ENCODE data around the gene ITIH4.
A peak's percentile ranks its signal among the peaks of the same experiment; 100 is the strongest.

ITIH4 gene

DNA sequence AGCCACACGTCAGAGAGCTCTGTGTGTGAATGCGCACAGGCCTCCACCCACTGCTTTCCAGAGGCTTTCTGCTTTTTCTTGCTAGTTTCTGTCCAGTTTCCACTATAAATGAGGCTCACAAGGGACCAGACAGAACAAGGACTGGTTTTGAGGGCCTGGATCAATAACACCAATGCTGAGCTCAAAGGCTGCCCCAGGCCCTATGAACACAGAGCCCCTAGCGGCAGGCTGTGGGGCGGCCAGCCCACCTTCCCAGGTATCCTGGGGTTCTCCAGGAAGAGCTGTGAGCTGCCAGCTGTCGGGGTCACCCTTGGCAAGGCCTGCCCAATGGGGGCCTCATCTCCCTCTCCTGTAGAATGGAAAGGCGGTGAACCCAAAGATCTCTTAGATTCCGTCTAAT, 38.1 kb downstream of the ITIH4 start:
- H3K4me3 ChIP-seq (ENCODE audit: low read depth, low read length) = no peak overlapping the region
- TF ChIP-seq, protein P1, sequence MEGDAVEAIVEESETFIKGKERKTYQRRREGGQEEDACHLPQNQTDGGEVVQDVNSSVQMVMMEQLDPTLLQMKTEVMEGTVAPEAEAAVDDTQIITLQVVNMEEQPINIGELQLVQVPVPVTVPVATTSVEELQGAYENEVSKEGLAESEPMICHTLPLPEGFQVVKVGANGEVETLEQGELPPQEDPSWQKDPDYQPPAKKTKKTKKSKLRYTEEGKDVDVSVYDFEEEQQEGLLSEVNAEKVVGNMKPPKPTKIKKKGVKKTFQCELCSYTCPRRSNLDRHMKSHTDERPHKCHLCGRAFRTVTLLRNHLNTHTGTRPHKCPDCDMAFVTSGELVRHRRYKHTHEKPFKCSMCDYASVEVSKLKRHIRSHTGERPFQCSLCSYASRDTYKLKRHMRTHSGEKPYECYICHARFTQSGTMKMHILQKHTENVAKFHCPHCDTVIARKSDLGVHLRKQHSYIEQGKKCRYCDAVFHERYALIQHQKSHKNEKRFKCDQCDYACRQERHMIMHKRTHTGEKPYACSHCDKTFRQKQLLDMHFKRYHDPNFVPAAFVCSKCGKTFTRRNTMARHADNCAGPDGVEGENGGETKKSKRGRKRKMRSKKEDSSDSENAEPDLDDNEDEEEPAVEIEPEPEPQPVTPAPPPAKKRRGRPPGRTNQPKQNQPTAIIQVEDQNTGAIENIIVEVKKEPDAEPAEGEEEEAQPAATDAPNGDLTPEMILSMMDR (IDR thresholded peaks at IDR 0.05; ENCODE audit: insufficient read depth, low read length, missing control alignments) = peak; percentile 8
- no peak for DNase-seq (ENCODE audit: low read depth, low spot score)
- CTCF ChIA-PET = no interaction called here
- POLR2A ChIA-PET = no interaction called here

DNA sequence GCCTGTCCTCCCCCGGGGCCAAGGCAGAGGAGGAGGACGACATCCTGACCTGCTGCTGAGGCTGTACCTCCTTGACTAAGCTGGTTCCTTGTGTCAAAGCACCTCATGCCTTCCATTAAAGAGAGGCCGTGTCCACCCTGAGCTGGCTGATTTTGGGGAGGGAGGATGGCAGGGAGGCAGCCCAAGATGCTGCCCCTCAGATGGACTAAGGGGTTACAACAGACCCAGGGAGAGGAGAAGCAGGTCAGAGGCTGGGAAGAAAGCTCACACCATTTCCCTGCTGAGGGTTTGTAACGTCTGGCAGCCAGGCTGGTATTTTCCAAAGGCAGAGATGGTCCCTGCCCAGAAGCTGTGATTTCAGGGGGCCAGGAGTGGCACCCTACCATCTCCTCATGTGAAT, 38.5 kb downstream of the ITIH4 start:
- no peak for DNase-seq (ENCODE audit: low read depth, low spot score)
- H3K4me3 ChIP-seq (ENCODE audit: low read depth, low read length) = no peak overlapping the region
- ChIA-PET CTCF (no interaction called here), POLR2A (no interaction called here)
- TF ChIP-seq, protein P1 (IDR thresholded peaks at IDR 0.05; ENCODE audit: insufficient read depth, low read length, missing control alignments) = no peak

DNA sequence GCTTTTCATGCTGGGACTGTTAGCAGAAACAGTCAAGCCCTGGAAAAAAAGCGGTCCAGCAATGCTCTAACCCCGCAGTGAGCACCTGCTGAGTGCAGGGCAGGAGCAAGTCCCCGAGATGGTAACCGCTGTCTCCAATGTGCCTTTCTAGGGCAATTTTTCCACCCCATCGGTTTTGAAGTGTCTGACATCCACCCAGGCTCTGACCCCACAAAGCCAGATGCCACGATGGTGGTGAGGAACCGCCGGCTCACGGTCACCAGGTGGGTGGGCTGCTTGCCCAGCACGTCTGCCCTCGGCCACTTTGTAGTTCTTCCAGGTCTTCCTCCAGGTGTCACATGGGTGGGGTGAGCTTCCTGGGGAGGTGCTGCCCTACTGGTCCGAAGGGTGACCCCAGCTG, 39.1 kb downstream of the ITIH4 start:
- POLR2A ChIA-PET = no interaction called here
- H3K4me3 ChIP-seq (ENCODE audit: low read depth, low read length) = no peak overlapping the region
- DNase-seq (ENCODE audit: low read depth, low spot score) = no peak
- CTCF ChIA-PET = no interaction called here
- TF ChIP-seq, protein P1 (IDR thresholded peaks at IDR 0.05; ENCODE audit: insufficient read depth, low read length, missing control alignments) = no peak

- no peak overlapping the region for H3K4me3 ChIP-seq (ENCODE audit: low read depth, low read length)
- DNase-seq (ENCODE audit: low read depth, low spot score) = no peak
- POLR2A ChIA-PET = no interaction called here
- CTCF ChIA-PET = no interaction called here
- TF ChIP-seq, protein P1 (IDR thresholded peaks at IDR 0.05; ENCODE audit: insufficient read depth, low read length, missing control alignments) = no peak
These were observed 39.7 kb downstream of the ITIH4 start for GRCh38 chr3:52790741-52791140.

GRCh38 chr3:52790337-52790736, 40.1 kb downstream of the ITIH4 start:
- H3K4me3 ChIP-seq (ENCODE audit: low read depth, low read length) = no peak overlapping the region
- ChIA-PET CTCF (interaction anchor here (1.5 kb wide), 1 partner anchor 11 kb away, joined by 4 read pairs; no protein-coding TSS in a partner anchor), POLR2A (no interaction called here)
- DNase-seq (ENCODE audit: low read depth, low spot score) = no peak
- TF ChIP-seq, protein P1 (IDR thresholded peaks at IDR 0.05; ENCODE audit: insufficient read depth, low read length, missing control alignments) = no peak

DNA sequence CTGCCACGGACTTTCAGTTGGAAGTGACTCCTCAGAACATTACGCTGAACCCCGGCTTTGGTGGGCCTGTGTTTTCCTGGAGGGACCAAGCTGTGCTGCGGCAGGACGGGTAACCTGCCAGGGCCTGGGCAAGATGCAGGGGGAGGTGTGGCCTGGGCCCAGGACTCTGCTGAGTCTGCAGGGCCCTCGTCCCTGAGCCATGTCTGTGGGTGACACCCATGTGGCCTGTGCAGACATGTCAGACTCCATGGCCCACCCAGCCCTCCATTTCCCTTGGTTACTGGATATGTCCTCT, 40.8 kb downstream of the ITIH4 start:
- CTCF ChIA-PET = interaction anchor here (1.1 to 1.5 kb wide), 2 partner anchors 9 to 10 kb away, joined by 3 to 4 read pairs; no protein-coding TSS in a partner anchor
- DNase-seq (ENCODE audit: low read depth, low spot score) = no peak
- POLR2A ChIA-PET = no interaction called here
- no peak overlapping the region for H3K4me3 ChIP-seq (ENCODE audit: low read depth, low read length)
- TF ChIP-seq, protein P1 (IDR thresholded peaks at IDR 0.05; ENCODE audit: insufficient read depth, low read length, missing control alignments) = no peak
